Endothelial cell of hepatic sinusoid (primary cell): ENCODE measurements around the gene MCC.

ENCODE experiments used
- in situ Hi-C: cut with HindIII; loops from 2 replicates; pipeline ENCODE4 v1.10.0; 2017; ENCODE audit warnings: low sequenced_read_pairs

Gene MCC

GRCh38 chr5:113230711-113231652, 257.3 kb downstream of the MCC start:
- in situ Hi-C loops, result no loop called here

GRCh38 chr5:113227798-113228197, 260.5 kb downstream of the MCC start:
- in situ Hi-C loops, result no loop called here

GRCh38 chr5:113226116-113226736, 262.0 kb downstream of the MCC start:
- in situ Hi-C loops, result no loop called here

GRCh38 chr5:113225259-113225658, 263.0 kb downstream of the MCC start:
- in situ Hi-C loops, result no loop called here

- in situ Hi-C loops, result no loop called here
Observed at GRCh38 chr5:113224605-113225065, 263.6 kb downstream of the MCC start.

- in situ Hi-C loops, result no loop called here
Observed at GRCh38 chr5:113223831-113224604, 264.2 kb downstream of the MCC start.

- in situ Hi-C loops, result no loop called here
Observed at GRCh38 chr5:113223315-113223714, 264.9 kb downstream of the MCC start.

GRCh38 chr5:113221294-113222176, 266.7 kb downstream of the MCC start:
- in situ Hi-C loops, result no loop called here

GRCh38 chr5:113219695-113220094, 268.6 kb downstream of the MCC start:
- in situ Hi-C loops, result no loop called here

- in situ Hi-C loops, result no loop called here
Observed at GRCh38 chr5:113218906-113219517, 269.2 kb downstream of the MCC start.

GRCh38 chr5:113218200-113218599, 270.1 kb downstream of the MCC start:
- in situ Hi-C loops, result no loop called here

- in situ Hi-C loops, result no loop called here
Observed at GRCh38 chr5:113217619-113218184, 270.6 kb downstream of the MCC start.

- in situ Hi-C loops, result no loop called here
Observed at GRCh38 chr5:113216545-113216944, 271.7 kb downstream of the MCC start.

- in situ Hi-C loops, result no loop called here
Observed at GRCh38 chr5:113215401-113216060, 272.7 kb downstream of the MCC start.

- in situ Hi-C loops, result no loop called here
Observed at GRCh38 chr5:113214606-113215323, 273.5 kb downstream of the MCC start.

- in situ Hi-C loops, result no loop called here
Observed at GRCh38 chr5:113213551-113214425, 274.5 kb downstream of the MCC start.

GRCh38 chr5:113212244-113212920, 275.9 kb downstream of the MCC start:
- in situ Hi-C loops, result no loop called here
